Measurements from ENCODE around the gene DNAJC22. TPM values are rescaled to one million over a fixed set of nuclear protein-coding genes. Genes with fewer than 3 reads are reported as not detected.

DNAJC22 gene
- total and polyA plus RNA-seq, 2 donors (not counting 1 experiment from before 2014, with no cell fraction given), result not detected

GRCh38 chr12:49336645-49337584, 9.8 kb upstream of the DNAJC22 start, which contains the start of gene C1QL4:
C1QL4 (minus strand) TSS chr12:49337188; CDS start chr12:49336477, 711 bp downstream.
- no peaks in the 10 kb centered on the region for H3K79me2 ChIP-seq (ENCODE audit: control insufficient read depth, insufficient read depth, low read length)
- no peak within 1 kb of the TSS for H3K27ac ChIP-seq (ENCODE audit: low read length in 2 of 2)
- peak; percentile 98 for ATAC-seq (ENCODE audit: low read depth)
- peak within 1 kb of the TSS; percentile 61 for H3K27ac Mint-ChIP-seq
- peak within 1 kb of the TSS; percentile 51 for H3K9ac ChIP-seq (ENCODE audit: low read length)
- ChIA-PET CTCF (interaction anchor here (0.6 to 8.5 kb wide), 14 partner anchors 11 to 176 kb away, joined by 3 to 95 read pairs (median 4); partner anchors contain the start of genes DNAJC22, PRPH and TROAP), POLR2A (interaction anchor here (0.8 kb wide), 1 partner anchor 30 kb away, joined by 9 read pairs; no protein-coding TSS in a partner anchor)
- H3K36me3 ChIP-seq (replicated peaks in 1 of 2; ENCODE audit: control extremely low read depth in 1 of 2, control insufficient read depth in 1 of 2, extremely low read depth in 1 of 2, insufficient read depth in 2 of 2, low read length in 1 of 2), result no peaks in the 10 kb centered on the region
- peaks cover 38 to 39% of the 10 kb centered on the region in 2 donors for H3K4me1 ChIP-seq (ENCODE audit: control insufficient read depth in 2 of 2, insufficient read depth in 2 of 2, low read length in 2 of 2)
- no peaks in the 10 kb centered on the region for H4K20me1 ChIP-seq (ENCODE audit: control insufficient read depth, insufficient read depth, low read length, poor library complexity, severe bottlenecking)
- intact Hi-C loops (cut with micrococcal nuclease), result loop anchor here (1.0 to 2.0 kb wide), 4 partner anchors 10 to 72 kb away; partner anchors contain the start of gene TUBA1C
- peak; percentile 99 for TF ChIP-seq CTCF (IDR thresholded peaks at IDR 0.05)
- TF ChIP-seq EZH2 (IDR thresholded peaks at IDR 0.05; ENCODE audit: borderline replicate concordance, insufficient read depth, low read depth, low read length, poor library complexity, severe bottlenecking), result peak; percentile 70
- DNase-seq, result peak; percentile 91
- peak within 1 kb of the TSS; percentile 86 for H3K4me2 ChIP-seq (replicated peaks; ENCODE audit: low read depth, low read length, poor library complexity, severe bottlenecking)
- H2AFZ ChIP-seq (ENCODE audit: insufficient read depth, low read depth, low read length, poor library complexity, severe bottlenecking), result peak within 1 kb of the TSS; percentile 69
- H3K9me3 Mint-ChIP-seq (ENCODE audit: insufficient read depth), result no peaks in the 10 kb centered on the region
- peaks cover 38% of the 10 kb centered on the region for H3K4me1 Mint-ChIP-seq
- peaks cover 0 to 28% (median 0%) of the 10 kb centered on the region in 3 donors for H3K9me3 ChIP-seq (ENCODE audit: control extremely low read depth in 1 of 3, control insufficient read depth in 2 of 3, insufficient read depth in 1 of 3, low read length in 2 of 3)
- 7% methylated on average over 55 of the region's 65 CpGs for WGBS (ENCODE audit: insufficient coverage)
- H3K4me3 ChIP-seq (ENCODE audit: control extremely low read depth in 1 of 5, extremely low read depth in 1 of 5, insufficient read depth in 1 of 5, low read depth in 2 of 5, low read length in 4 of 5), result peak within 1 kb of the TSS in 4 of 5 experiments; percentile 21 to 50 (median 46)
- H3K27me3 Mint-ChIP-seq, result peaks cover 66% of the 10 kb centered on the region
- H3K4me3 Mint-ChIP-seq, result peak within 1 kb of the TSS; percentile 80
- H3K27me3 ChIP-seq (replicated peaks in 1 of 4; ENCODE audit: control extremely low read depth in 1 of 4, control insufficient read depth in 3 of 4, insufficient read depth in 4 of 4, low read length in 3 of 4), result peaks cover 0 to 86% (median 49%) of the 10 kb centered on the region in 4 experiments

Measured in B cell (primary cell).